ENCODE results near the gene PRUNE2.

DNA sequence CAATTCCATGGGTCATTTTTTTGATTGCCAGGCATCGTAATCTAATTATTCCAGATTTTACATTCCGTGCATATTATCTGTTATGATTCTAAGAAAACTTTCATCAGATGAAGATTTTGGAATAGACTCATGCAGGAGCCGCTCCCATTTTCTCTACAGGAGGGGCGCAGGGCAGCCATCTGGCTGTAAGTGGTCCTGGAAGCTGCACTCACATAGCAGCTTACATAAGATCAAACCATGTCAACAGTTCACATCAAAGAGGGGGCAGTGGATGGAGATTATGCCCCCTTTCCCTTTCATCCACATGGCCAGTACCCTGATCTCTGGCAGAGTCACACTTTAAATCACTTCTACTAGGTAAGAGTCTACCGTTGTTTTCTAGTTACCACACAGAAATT is 214.9 kb downstream of the PRUNE2 start:
- no peak for TF ChIP-seq EZH2 (IDR thresholded peaks at IDR 0.05)
- TF ChIP-seq, protein P1, sequence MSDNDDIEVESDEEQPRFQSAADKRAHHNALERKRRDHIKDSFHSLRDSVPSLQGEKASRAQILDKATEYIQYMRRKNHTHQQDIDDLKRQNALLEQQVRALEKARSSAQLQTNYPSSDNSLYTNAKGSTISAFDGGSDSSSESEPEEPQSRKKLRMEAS (IDR thresholded peaks at IDR 0.05) = no peak
- TF ChIP-seq REST (IDR thresholded peaks at IDR 0.05; ENCODE audit: low read depth) = no peak
- TF ChIP-seq CTCF (IDR thresholded peaks at IDR 0.05 in 2 of 3, conservative IDR thresholded peaks at IDR 0.05 in 1 of 3; ENCODE audit: borderline replicate concordance in 1 of 3, insufficient read depth in 1 of 3, low read depth in 2 of 3, low read length in 2 of 3) = no peak
- no peak for TF ChIP-seq POLR2AphosphoS5 (IDR thresholded peaks at IDR 0.05; ENCODE audit: low read depth, low read length)
- no peak for TF ChIP-seq POLR2A (IDR thresholded peaks at IDR 0.05; ENCODE audit: borderline replicate concordance, extremely low read depth, insufficient read depth, insufficient read length)
- no peak for TF ChIP-seq TCF7L2 (IDR thresholded peaks at IDR 0.05; ENCODE audit: borderline replicate concordance, extremely low read depth, insufficient read depth, insufficient read length)
- no peak for TF ChIP-seq EGR1 (IDR thresholded peaks at IDR 0.05; ENCODE audit: low read depth)
- no peak for TF ChIP-seq FOSL1 (IDR thresholded peaks at IDR 0.05; ENCODE audit: low read depth)
- TF ChIP-seq CBX3 (IDR thresholded peaks at IDR 0.05; ENCODE audit: low read depth) = no peak

Data from HCT116 (cell line).